ENCODE data around the gene IGFBPL1. TPM values are rescaled to one million over a fixed set of nuclear protein-coding genes. Genes with fewer than 3 reads are reported as not detected.

IGFBPL1 gene
- total RNA-seq, 1 experiment from 2014 or later: not detected

DNA sequence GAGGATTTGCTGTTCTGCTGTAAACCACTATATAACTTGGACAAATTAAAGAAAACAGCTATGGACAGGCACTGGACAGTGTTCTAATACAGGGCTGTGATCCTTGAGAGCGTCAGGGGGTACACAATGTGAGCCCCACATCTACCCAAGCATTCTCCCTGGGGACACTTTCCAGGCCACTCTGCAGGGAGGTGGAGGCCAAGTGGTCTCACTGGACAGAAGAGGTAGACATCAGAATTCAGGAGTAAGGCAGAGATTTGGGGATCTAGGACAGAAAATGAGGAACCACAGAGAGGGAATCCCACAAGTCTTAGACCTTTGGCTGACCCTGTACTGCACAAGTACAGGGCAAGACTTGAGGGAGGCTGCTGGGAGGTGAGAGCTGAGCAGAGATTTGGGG, 3.8 kb upstream of the IGFBPL1 start:
- intact Hi-C loops (cut with micrococcal nuclease; ENCODE audit: unreplicated experiment): no loop called here
- Histone ChIP-seq H3K79me2 (ENCODE audit: low read depth) (no peaks in the 10 kb centered on the region), H2AFZ (no peak overlapping the region), H4K20me1 (ENCODE audit: insufficient read depth) (no peaks in the 10 kb centered on the region), H3K27ac (no peak overlapping the region), H3F3A (ENCODE audit: insufficient read depth, low read depth) (no peaks in the 10 kb centered on the region), H3K36me3 (ENCODE audit: low read depth) (no peaks in the 10 kb centered on the region), H3K4me3 (no peak overlapping the region), H3K9me3 (ENCODE audit: insufficient read depth, low read depth) (no peaks in the 10 kb centered on the region), H3K4me2 (no peak overlapping the region), H3K27me3 (ENCODE audit: insufficient read depth, low read depth) (no peaks in the 10 kb centered on the region), H3K9me2 (ENCODE audit: insufficient read depth) (no peaks in the 10 kb centered on the region), H3K4me1 (replicated peaks; ENCODE audit: insufficient read depth) (no peaks in the 10 kb centered on the region)
- TF ChIP-seq EZH2 (IDR thresholded peaks at IDR 0.05; ENCODE audit: low read depth): no peak
- no peak for TF ChIP-seq CTCF (conservative IDR thresholded peaks at IDR 0.05)
- ChIA-PET POLR2A (ENCODE audit: unreplicated experiment) (no interaction called here), CTCF (no interaction called here)
- no TSS peak for BruUV-seq (replicated peaks)
- DNase-seq: no peak

DNA sequence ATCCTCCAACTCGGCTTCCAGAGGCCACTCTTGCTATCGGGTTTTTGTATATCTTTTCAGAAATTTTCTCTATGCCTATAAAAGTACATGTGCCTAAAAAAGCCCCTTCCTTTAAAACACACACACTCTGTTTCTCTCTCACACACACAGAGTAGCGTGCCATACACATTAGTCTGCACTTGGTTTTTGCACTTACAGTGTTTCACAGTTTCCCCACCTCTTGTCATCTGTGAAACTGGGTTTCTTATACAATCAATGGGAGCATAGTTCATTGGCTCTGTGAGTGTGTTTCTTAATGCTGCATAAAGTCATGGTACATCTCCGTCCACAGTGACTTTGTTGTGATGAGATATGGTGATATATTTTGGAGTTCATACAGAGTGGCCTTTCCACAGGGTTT, 664 bp upstream of the IGFBPL1 start:
- BruUV-seq (replicated peaks): no TSS peak
- Histone ChIP-seq H3K4me3 (no peak overlapping the region), H2AFZ (no peak overlapping the region), H3K9me2 (ENCODE audit: insufficient read depth) (no peaks in the 10 kb centered on the region), H3K4me1 (replicated peaks; ENCODE audit: insufficient read depth) (no peaks in the 10 kb centered on the region), H3K79me2 (ENCODE audit: low read depth) (no peaks in the 10 kb centered on the region), H3F3A (ENCODE audit: insufficient read depth, low read depth) (no peaks in the 10 kb centered on the region), H3K9me3 (ENCODE audit: insufficient read depth, low read depth) (no peaks in the 10 kb centered on the region), H4K20me1 (ENCODE audit: insufficient read depth) (no peaks in the 10 kb centered on the region), H3K36me3 (ENCODE audit: low read depth) (no peaks in the 10 kb centered on the region), H3K4me2 (no peak overlapping the region), H3K27ac (no peak overlapping the region), H3K27me3 (ENCODE audit: insufficient read depth, low read depth) (no peaks in the 10 kb centered on the region)
- TF ChIP-seq EZH2 (IDR thresholded peaks at IDR 0.05; ENCODE audit: low read depth): no peak
- DNase-seq: no peak
- intact Hi-C loops (cut with micrococcal nuclease; ENCODE audit: unreplicated experiment): no loop called here
- ChIA-PET CTCF (no interaction called here), POLR2A (ENCODE audit: unreplicated experiment) (no interaction called here)

- H3K9me3 ChIP-seq (ENCODE audit: insufficient read depth, low read depth): no peaks in the 10 kb centered on the region
- no peak for DNase-seq
- no peaks in the 10 kb centered on the region for H3K27me3 ChIP-seq (ENCODE audit: insufficient read depth, low read depth)
- CTCF ChIA-PET: interaction anchor here (0.6 kb wide), 1 partner anchor 61 kb away, joined by 3 read pairs; no protein-coding TSS in a partner anchor
- H3K36me3 ChIP-seq (ENCODE audit: low read depth): no peaks in the 10 kb centered on the region
- no TSS peak for BruUV-seq (replicated peaks)
- POLR2A ChIA-PET (ENCODE audit: unreplicated experiment): no interaction called here
- no peak overlapping the region for H3K27ac ChIP-seq
- intact Hi-C loops (cut with micrococcal nuclease; ENCODE audit: unreplicated experiment): no loop called here
- no peaks in the 10 kb centered on the region for H4K20me1 ChIP-seq (ENCODE audit: insufficient read depth)
- no peaks in the 10 kb centered on the region for H3K79me2 ChIP-seq (ENCODE audit: low read depth)
- TF ChIP-seq EZH2 (IDR thresholded peaks at IDR 0.05; ENCODE audit: low read depth): no peak
- no peak overlapping the region for H3K4me3 ChIP-seq
- H3K4me2 ChIP-seq: no peak overlapping the region
- H3F3A ChIP-seq (ENCODE audit: insufficient read depth, low read depth): no peaks in the 10 kb centered on the region
- no peak overlapping the region for H2AFZ ChIP-seq
- H3K9me2 ChIP-seq (ENCODE audit: insufficient read depth): no peaks in the 10 kb centered on the region
- no peaks in the 10 kb centered on the region for H3K4me1 ChIP-seq (replicated peaks; ENCODE audit: insufficient read depth)
Observed at GRCh38 chr9:38423273-38423972, 831 bp downstream of the IGFBPL1 start.

- H3K36me3 ChIP-seq (ENCODE audit: low read depth): no peaks in the 10 kb centered on the region
- BruUV-seq (replicated peaks): no TSS peak
- H3K79me2 ChIP-seq (ENCODE audit: low read depth): no peaks in the 10 kb centered on the region
- no peaks in the 10 kb centered on the region for H3K9me2 ChIP-seq (ENCODE audit: insufficient read depth)
- no peak overlapping the region for H3K4me2 ChIP-seq
- DNase-seq: no peak
- H3K27me3 ChIP-seq (ENCODE audit: insufficient read depth, low read depth): no peaks in the 10 kb centered on the region
- no peak overlapping the region for H2AFZ ChIP-seq
- no peaks in the 10 kb centered on the region for H4K20me1 ChIP-seq (ENCODE audit: insufficient read depth)
- H3K4me3 ChIP-seq: no peak overlapping the region
- TF ChIP-seq CTCF (conservative IDR thresholded peaks at IDR 0.05) (no peak), EZH2 (IDR thresholded peaks at IDR 0.05; ENCODE audit: low read depth) (no peak)
- ChIA-PET POLR2A (ENCODE audit: unreplicated experiment) (no interaction called here), CTCF (interaction anchor here (0.6 kb wide), 1 partner anchor 60 kb away, joined by 3 read pairs; no protein-coding TSS in a partner anchor)
- no peaks in the 10 kb centered on the region for H3K9me3 ChIP-seq (ENCODE audit: insufficient read depth, low read depth)
- intact Hi-C loops (cut with micrococcal nuclease; ENCODE audit: unreplicated experiment): no loop called here
- H3K27ac ChIP-seq: no peak overlapping the region
- H3F3A ChIP-seq (ENCODE audit: insufficient read depth, low read depth): no peaks in the 10 kb centered on the region
- H3K4me1 ChIP-seq (replicated peaks; ENCODE audit: insufficient read depth): no peaks in the 10 kb centered on the region
Observed at GRCh38 chr9:38422555-38423260, 1.5 kb downstream of the IGFBPL1 start.

Data from PC-9 (cell line).